ENCODE measurements around the gene ANO3.

ANO3 gene

GRCh38 chr11:26554455-26554854 is 222.5 kb downstream of the ANO3 start:
- Histone ChIP-seq H3K27ac (ENCODE audit: low read length) (no peak overlapping the region), H3K4me2 (ENCODE audit: low read length) (no peak overlapping the region), H3K4me3 (ENCODE audit: low read length) (no peak overlapping the region), H3K4me1 (ENCODE audit: low read length) (no peaks in the 10 kb centered on the region), H3K36me3 (replicated peaks; ENCODE audit: low read depth, low read length) (no peaks in the 10 kb centered on the region), H3K9me3 (ENCODE audit: insufficient read depth, low read length) (no peaks in the 10 kb centered on the region), H4K20me1 (ENCODE audit: insufficient read depth, low read length) (no peaks in the 10 kb centered on the region), H3K27me3 (ENCODE audit: low read depth, low read length) (peaks cover 13% of the 10 kb centered on the region; the same call in 1 of the 2 replicates), H3K79me2 (ENCODE audit: low read length) (no peaks in the 10 kb centered on the region), H3K9ac (ENCODE audit: low read length) (no peak overlapping the region), H2AFZ (ENCODE audit: low read depth, low read length) (no peak overlapping the region)
- TF ChIP-seq CTCF (IDR thresholded peaks at IDR 0.05; ENCODE audit: low read depth, low read length) (no peak), EZH2phosphoT487 (IDR thresholded peaks at IDR 0.05; ENCODE audit: low read depth) (no peak)

GRCh38 chr11:26556582-26556981 is 224.7 kb downstream of the ANO3 start:
- Histone ChIP-seq H4K20me1 (ENCODE audit: insufficient read depth, low read length) (no peaks in the 10 kb centered on the region), H3K27me3 (ENCODE audit: low read depth, low read length) (peaks cover 13% of the 10 kb centered on the region; the same call in 1 of the 2 replicates), H3K36me3 (replicated peaks; ENCODE audit: low read depth, low read length) (no peaks in the 10 kb centered on the region), H3K9me3 (ENCODE audit: insufficient read depth, low read length) (no peaks in the 10 kb centered on the region), H2AFZ (ENCODE audit: low read depth, low read length) (no peak overlapping the region), H3K79me2 (ENCODE audit: low read length) (no peaks in the 10 kb centered on the region), H3K4me3 (ENCODE audit: low read length) (no peak overlapping the region), H3K4me2 (ENCODE audit: low read length) (no peak overlapping the region), H3K9ac (ENCODE audit: low read length) (no peak overlapping the region), H3K27ac (ENCODE audit: low read length) (no peak overlapping the region), H3K4me1 (ENCODE audit: low read length) (no peaks in the 10 kb centered on the region)
- TF ChIP-seq EZH2phosphoT487 (IDR thresholded peaks at IDR 0.05; ENCODE audit: low read depth) (no peak), CTCF (IDR thresholded peaks at IDR 0.05; ENCODE audit: low read depth, low read length) (no peak)

GRCh38 chr11:26557666-26558065 is 225.7 kb downstream of the ANO3 start:
- Histone ChIP-seq H3K36me3 (replicated peaks; ENCODE audit: low read depth, low read length) (no peaks in the 10 kb centered on the region), H3K4me3 (ENCODE audit: low read length) (no peak overlapping the region), H3K4me2 (ENCODE audit: low read length) (no peak overlapping the region), H3K9me3 (ENCODE audit: insufficient read depth, low read length) (no peaks in the 10 kb centered on the region), H4K20me1 (ENCODE audit: insufficient read depth, low read length) (no peaks in the 10 kb centered on the region), H3K4me1 (ENCODE audit: low read length) (no peaks in the 10 kb centered on the region), H2AFZ (ENCODE audit: low read depth, low read length) (no peak overlapping the region), H3K79me2 (ENCODE audit: low read length) (no peaks in the 10 kb centered on the region), H3K27ac (ENCODE audit: low read length) (no peak overlapping the region), H3K9ac (ENCODE audit: low read length) (no peak overlapping the region), H3K27me3 (ENCODE audit: low read depth, low read length) (0 out of 2 replicates have a peak, but pooled peaks cover 9% of the 10 kb centered on the region)
- TF ChIP-seq CTCF (IDR thresholded peaks at IDR 0.05; ENCODE audit: low read depth, low read length) = no peak
- no peak for TF ChIP-seq EZH2phosphoT487 (IDR thresholded peaks at IDR 0.05; ENCODE audit: low read depth)

- Histone ChIP-seq H3K4me3 (ENCODE audit: low read length) (no peak overlapping the region), H3K79me2 (ENCODE audit: low read length) (no peaks in the 10 kb centered on the region), H3K9me3 (ENCODE audit: insufficient read depth, low read length) (no peaks in the 10 kb centered on the region), H3K27me3 (ENCODE audit: low read depth, low read length) (0 out of 2 replicates have a peak, but pooled peaks cover 9% of the 10 kb centered on the region), H3K4me2 (ENCODE audit: low read length) (no peak overlapping the region), H3K27ac (ENCODE audit: low read length) (no peak overlapping the region), H3K9ac (ENCODE audit: low read length) (no peak overlapping the region), H2AFZ (ENCODE audit: low read depth, low read length) (no peak overlapping the region), H3K4me1 (ENCODE audit: low read length) (no peaks in the 10 kb centered on the region), H3K36me3 (replicated peaks; ENCODE audit: low read depth, low read length) (no peaks in the 10 kb centered on the region), H4K20me1 (ENCODE audit: insufficient read depth, low read length) (no peaks in the 10 kb centered on the region)
- TF ChIP-seq EZH2phosphoT487 (IDR thresholded peaks at IDR 0.05; ENCODE audit: low read depth) (no peak), CTCF (IDR thresholded peaks at IDR 0.05; ENCODE audit: low read depth, low read length) (no peak)
Observed at GRCh38 chr11:26558190-26558589, 226.3 kb downstream of the ANO3 start.
